Nephron progenitor cell (in vitro differentiated cells): Measurements from ENCODE around the gene ABHD14A.
A peak's percentile ranks its signal among the peaks of the same experiment; 100 is the strongest.

Experiments used
- DNase-seq: peaks from one replicate; pipeline ENCODE4 v3.0.0; 2021
- H3K27ac Mint-ChIP-seq: 2 replicates; pipeline ENCODE4 v1.8.0; 2021; ENCODE audit warnings: mild to moderate bottlenecking, moderate library complexity, mixed read lengths
- H3K27me3 Mint-ChIP-seq: 2 replicates; pipeline ENCODE4 v1.8.0; 2021; ENCODE audit warnings: mild to moderate bottlenecking, low read depth, mixed read lengths; ENCODE audit not compliant: poor library complexity
- H3K36me3 Mint-ChIP-seq: 2 replicates; pipeline ENCODE4 v1.8.0; 2021; ENCODE audit warnings: low read depth, mixed read lengths
- H3K4me1 Mint-ChIP-seq: 2 replicates; pipeline ENCODE4 v1.8.0; 2021; ENCODE audit warnings: mixed read lengths
- H3K4me3 Mint-ChIP-seq: 2 replicates; pipeline ENCODE4 v1.8.0; 2021; ENCODE audit warnings: mild to moderate bottlenecking, moderate library complexity, mixed read lengths
- H3K9me3 Mint-ChIP-seq: 2 replicates; pipeline ENCODE4 v1.8.0; 2021; ENCODE audit warnings: mild to moderate bottlenecking, moderate library complexity, mixed read lengths
- CTCF ChIP-seq: fragments of 200-600 bp; sonication (generic); IDR thresholded peaks from 2 replicates; pipeline ENCODE4 v1.5.0; 2021; ENCODE audit warnings: antibody characterized with exemption

The ABHD14A gene

GRCh38 chr3:52006017-52006819, 31.4 kb downstream of the ABHD14A start:
- H3K36me3 Mint-ChIP-seq: no peaks in the 10 kb centered on the region

GRCh38 chr3:52006820-52007133, 31.9 kb downstream of the ABHD14A start:
- no peaks in the 10 kb centered on the region for H3K36me3 Mint-ChIP-seq
- TF ChIP-seq CTCF: no peak
- no peaks in the 10 kb centered on the region for H3K9me3 Mint-ChIP-seq
- H3K4me3 Mint-ChIP-seq: no peak overlapping the region
- peaks cover 56% of the 10 kb centered on the region for H3K4me1 Mint-ChIP-seq
- peaks cover 17% of the 10 kb centered on the region for H3K27me3 Mint-ChIP-seq
- no peak for DNase-seq
- H3K27ac Mint-ChIP-seq: no peak overlapping the region

More at GRCh38 chr3:52006017-52006819, 31.4 kb downstream of the ABHD14A start:
- Mint-ChIP-seq H3K9me3 (no peaks in the 10 kb centered on the region), H3K27ac (peak overlapping the region; percentile 42), H3K4me1 (peaks cover 57% of the 10 kb centered on the region), H3K4me3 (peak overlapping the region; percentile 47), H3K27me3 (peaks cover 22% of the 10 kb centered on the region)
- no peak for TF ChIP-seq CTCF
- DNase-seq: no peak

GRCh38 chr3:52007291-52007690, 32.4 kb downstream of the ABHD14A start:
- no peak for DNase-seq
- Mint-ChIP-seq H3K27ac (no peak overlapping the region), H3K9me3 (no peaks in the 10 kb centered on the region), H3K27me3 (peaks cover 13% of the 10 kb centered on the region), H3K4me3 (no peak overlapping the region), H3K4me1 (peaks cover 51% of the 10 kb centered on the region), H3K36me3 (no peaks in the 10 kb centered on the region)
- TF ChIP-seq CTCF: no peak

- peaks cover 8% of the 10 kb centered on the region for H3K27me3 Mint-ChIP-seq
- H3K9me3 Mint-ChIP-seq: no peaks in the 10 kb centered on the region
- DNase-seq: no peak
- no peak for TF ChIP-seq CTCF
- no peak overlapping the region for H3K4me3 Mint-ChIP-seq
- no peaks in the 10 kb centered on the region for H3K36me3 Mint-ChIP-seq
- H3K27ac Mint-ChIP-seq: no peak overlapping the region
- peaks cover 41% of the 10 kb centered on the region for H3K4me1 Mint-ChIP-seq
These were observed 35.6 kb downstream of the ABHD14A start for GRCh38 chr3:52010431-52010830.

- DNase-seq: no peak
- H3K27ac Mint-ChIP-seq: peak overlapping the region; percentile 86
- H3K9me3 Mint-ChIP-seq: no peaks in the 10 kb centered on the region
- H3K4me1 Mint-ChIP-seq: peaks cover 41% of the 10 kb centered on the region
- no peaks in the 10 kb centered on the region for H3K36me3 Mint-ChIP-seq
- no peak for TF ChIP-seq CTCF
- peaks cover 11% of the 10 kb centered on the region for H3K27me3 Mint-ChIP-seq
- no peak overlapping the region for H3K4me3 Mint-ChIP-seq
These were observed 37.8 kb downstream of the ABHD14A start for GRCh38 chr3:52012699-52013098.
